Mesodermal cell (in vitro differentiated cells): Measurements from ENCODE around the gene WWTR1.

ENCODE experiments used
- H3K27ac ChIP-seq: 2 replicates; pipeline ENCODE4 v1.7.0; 2013; ENCODE audit warnings: mild to moderate bottlenecking, low read depth, low read length, moderate library complexity; ENCODE audit not compliant: severe bottlenecking
- H3K36me3 ChIP-seq: 2 replicates; pipeline ENCODE4 v1.7.1; 2013; ENCODE audit warnings: mild to moderate bottlenecking, low read length, moderate library complexity; ENCODE audit not compliant: control insufficient read depth, insufficient read depth
- H3K4me1 ChIP-seq: one replicate; pipeline ENCODE4 v1.7.1; 2013; ENCODE audit warnings: mild to moderate bottlenecking, low read length; ENCODE audit not compliant: insufficient read depth, control insufficient read depth, poor library complexity, severe bottlenecking
- H3K4me3 ChIP-seq: 2 replicates; pipeline ENCODE4 v1.7.0; 2013; ENCODE audit warnings: low read length, control low read depth, mild to moderate bottlenecking; ENCODE audit not compliant: insufficient read depth, poor library complexity, severe bottlenecking; ENCODE audit errors: extremely low read depth
- H3K9me3 ChIP-seq: 2 replicates; pipeline ENCODE4 v1.7.1; 2013; ENCODE audit warnings: mild to moderate bottlenecking, low read length, moderate library complexity; ENCODE audit not compliant: control insufficient read depth
- WGBS, 2 experiments: methylation state at CpG; one replicate each; pipeline ENCODE4 v1.1.5; 2013; ENCODE audit warnings: missing lambda C conversion rate in 2 of 2; ENCODE audit not compliant: insufficient coverage in 2 of 2; 5-methylcytosine and 5-hydroxymethylcytosine counted together

The WWTR1 gene

DNA sequence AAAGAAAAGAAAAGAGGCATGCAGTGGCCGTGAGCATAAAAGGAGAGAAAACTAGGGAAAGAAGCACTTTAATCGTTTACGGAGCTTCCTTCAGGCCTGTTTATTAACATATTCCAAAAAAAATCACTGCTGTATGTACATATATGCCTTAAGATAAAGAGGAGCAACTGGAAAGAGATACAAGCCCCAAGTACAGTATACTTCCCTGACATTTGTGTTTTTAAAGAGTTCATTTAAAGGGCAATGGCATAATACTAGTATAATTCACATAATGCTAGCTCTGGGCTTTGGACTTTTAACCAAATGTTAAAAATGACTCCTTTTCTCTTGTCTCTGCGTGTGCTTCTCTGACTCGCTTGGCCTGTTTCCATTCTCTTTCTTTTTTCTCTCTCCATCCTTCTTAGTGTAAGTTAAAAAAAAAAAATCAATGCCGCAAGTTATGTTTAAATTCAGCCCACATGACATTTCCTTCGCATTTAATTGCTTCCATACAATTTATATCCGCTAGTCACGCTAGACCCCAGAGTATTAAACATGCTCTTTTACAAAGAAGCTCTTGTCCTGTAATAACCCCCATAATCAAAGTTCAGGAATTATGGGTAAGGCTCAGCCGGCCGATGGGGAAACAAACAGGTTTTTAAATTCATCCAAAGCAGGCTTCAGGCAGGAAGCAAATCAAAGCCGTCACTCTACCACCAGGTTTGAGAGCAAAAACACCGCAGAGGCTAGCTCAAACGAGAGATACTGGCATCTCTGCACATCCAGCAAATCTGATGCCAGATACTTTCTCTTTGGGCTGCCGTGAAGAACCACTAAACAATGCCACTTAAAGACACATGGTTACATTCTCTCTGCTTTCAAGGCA, 19.4 kb downstream of the WWTR1 start:
- WGBS, 2 experiments, result 96 to 100% methylated on average over 8 to 12 of the region's 15 CpGs
- Histone ChIP-seq H3K4me3 (no peak overlapping the region), H3K4me1 (no peaks in the 10 kb centered on the region), H3K9me3 (no peaks in the 10 kb centered on the region), H3K27ac (peak overlapping the region; percentile 38), H3K36me3 (peaks cover 70% of the 10 kb centered on the region)

DNA sequence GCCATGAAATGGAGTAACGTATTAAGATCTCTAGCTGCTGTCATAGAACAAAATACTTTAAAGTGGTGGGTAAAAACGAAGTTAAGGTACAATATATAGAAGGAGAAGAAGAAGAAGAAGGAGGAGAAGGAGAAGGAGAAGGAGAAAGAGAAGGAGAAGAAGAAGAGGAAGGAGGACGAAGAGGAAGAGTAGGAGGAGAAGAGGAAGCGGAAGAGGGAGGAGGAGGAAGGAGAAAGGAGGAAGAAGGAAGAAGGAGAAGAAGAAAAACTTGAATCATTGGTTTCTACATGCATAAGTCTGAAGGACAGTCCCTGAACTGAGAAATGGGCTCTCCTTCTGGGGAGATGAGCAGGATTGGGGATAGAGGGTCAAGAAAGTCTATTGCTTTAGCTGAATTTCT, 22.4 kb downstream of the WWTR1 start:
- H3K4me1 ChIP-seq, result no peaks in the 10 kb centered on the region
- no peaks in the 10 kb centered on the region for H3K9me3 ChIP-seq
- WGBS, 2 experiments, result 92 to 97% methylated on average over 4 of the region's 4 CpGs
- H3K36me3 ChIP-seq, result peaks cover 73% of the 10 kb centered on the region
- H3K27ac ChIP-seq, result no peak overlapping the region
- no peak overlapping the region for H3K4me3 ChIP-seq

DNA sequence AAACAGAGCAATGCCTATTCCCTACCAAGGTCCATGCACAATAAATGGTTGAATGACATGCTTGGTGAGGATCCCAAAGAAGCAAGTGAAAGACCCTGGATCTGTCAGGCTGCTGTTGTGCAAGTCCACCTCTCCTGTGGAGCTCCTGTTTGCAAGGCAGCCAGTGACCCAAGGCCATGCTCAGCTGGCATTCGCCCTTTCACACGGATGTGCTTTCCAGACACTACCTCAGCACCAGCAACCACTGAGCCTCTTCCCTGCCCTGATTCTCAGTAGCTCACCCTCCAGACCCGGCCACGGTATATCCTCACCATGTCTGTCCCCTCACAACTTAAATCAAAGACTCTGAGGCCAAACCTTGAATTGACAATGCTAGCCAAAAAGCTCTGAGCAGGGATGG, 23.3 kb downstream of the WWTR1 start:
- Histone ChIP-seq H3K27ac (no peak overlapping the region), H3K4me1 (no peaks in the 10 kb centered on the region), H3K4me3 (no peak overlapping the region), H3K36me3 (peaks cover 70% of the 10 kb centered on the region), H3K9me3 (no peaks in the 10 kb centered on the region)
- 83 to 90% methylated on average over 2 of the region's 4 CpGs for WGBS, 2 experiments

DNA sequence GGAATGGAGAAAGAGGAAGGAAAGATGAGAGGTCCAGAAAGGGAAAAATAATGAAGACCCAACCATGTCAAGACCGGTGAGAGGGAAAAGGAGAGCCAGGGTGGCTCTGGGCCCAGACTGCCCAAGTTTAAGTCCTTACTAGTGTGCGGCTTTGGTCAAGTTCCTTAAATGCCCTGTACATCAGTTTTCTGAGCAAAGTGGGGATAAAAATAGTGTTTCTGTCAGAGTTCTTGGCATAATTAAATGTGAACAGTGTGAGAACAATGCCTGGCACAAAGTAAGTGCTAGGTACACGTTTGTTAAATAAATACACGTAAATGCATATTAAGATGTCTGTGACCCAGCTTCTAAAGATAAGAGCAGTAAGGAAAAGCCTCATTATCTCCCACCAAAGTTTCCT, 23.8 kb downstream of the WWTR1 start:
- H3K27ac ChIP-seq, result no peak overlapping the region
- no peak overlapping the region for H3K4me3 ChIP-seq
- no peaks in the 10 kb centered on the region for H3K9me3 ChIP-seq
- WGBS, 2 experiments, result 96 to 100% methylated on average over 2 to 3 of the region's 4 CpGs
- peaks cover 65% of the 10 kb centered on the region for H3K36me3 ChIP-seq
- H3K4me1 ChIP-seq, result no peaks in the 10 kb centered on the region

DNA sequence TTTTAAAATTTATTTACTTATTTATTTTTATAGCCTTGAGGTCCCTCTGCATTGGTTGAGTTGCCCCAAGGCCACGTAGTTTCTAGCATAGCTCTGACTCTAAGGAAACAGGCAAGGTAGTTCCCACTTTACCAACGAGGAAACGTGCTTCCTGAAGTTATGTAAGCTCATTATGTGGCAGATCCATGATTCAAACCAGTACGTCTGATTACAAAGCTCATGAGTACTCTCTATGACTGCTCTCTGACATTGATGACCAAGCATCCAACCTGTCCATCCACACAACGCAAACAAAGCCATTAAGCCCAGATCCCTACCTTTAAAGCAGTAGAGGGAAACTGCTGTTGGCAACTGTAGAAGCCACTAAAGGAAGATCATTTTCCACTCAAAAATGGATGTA, 25.6 kb downstream of the WWTR1 start:
- Histone ChIP-seq H3K9me3 (no peaks in the 10 kb centered on the region), H3K4me3 (no peak overlapping the region), H3K36me3 (peaks cover 73% of the 10 kb centered on the region), H3K4me1 (no peaks in the 10 kb centered on the region), H3K27ac (no peak overlapping the region)
- 93% methylated on average over 2 to 5 of the region's 5 CpGs for WGBS, 2 experiments

DNA sequence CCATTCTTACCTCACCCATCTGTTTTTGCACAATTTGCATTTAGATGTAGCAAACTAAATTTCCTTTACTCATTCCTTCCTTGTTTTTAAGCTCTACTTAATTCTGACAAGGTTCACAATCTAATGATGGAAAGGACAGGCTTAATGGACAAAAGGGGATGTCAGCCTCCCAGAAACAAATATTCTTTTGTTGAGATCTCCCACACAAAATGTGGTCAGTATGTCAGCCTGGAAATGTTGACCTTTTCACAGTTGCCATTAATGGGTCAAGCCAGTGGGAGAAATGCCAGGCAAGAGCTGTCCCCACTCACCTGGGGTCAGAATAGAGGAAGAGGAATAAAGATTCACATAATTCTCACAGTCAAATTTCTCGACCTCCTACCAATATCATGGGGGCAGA, 27.0 kb downstream of the WWTR1 start:
- Histone ChIP-seq H3K9me3 (no peaks in the 10 kb centered on the region), H3K4me1 (peaks cover 6% of the 10 kb centered on the region), H3K4me3 (no peak overlapping the region), H3K27ac (no peak overlapping the region), H3K36me3 (peaks cover 82% of the 10 kb centered on the region)
- no CpG with 5 or more reads among the region's 1 CpG for WGBS, 2 experiments

DNA sequence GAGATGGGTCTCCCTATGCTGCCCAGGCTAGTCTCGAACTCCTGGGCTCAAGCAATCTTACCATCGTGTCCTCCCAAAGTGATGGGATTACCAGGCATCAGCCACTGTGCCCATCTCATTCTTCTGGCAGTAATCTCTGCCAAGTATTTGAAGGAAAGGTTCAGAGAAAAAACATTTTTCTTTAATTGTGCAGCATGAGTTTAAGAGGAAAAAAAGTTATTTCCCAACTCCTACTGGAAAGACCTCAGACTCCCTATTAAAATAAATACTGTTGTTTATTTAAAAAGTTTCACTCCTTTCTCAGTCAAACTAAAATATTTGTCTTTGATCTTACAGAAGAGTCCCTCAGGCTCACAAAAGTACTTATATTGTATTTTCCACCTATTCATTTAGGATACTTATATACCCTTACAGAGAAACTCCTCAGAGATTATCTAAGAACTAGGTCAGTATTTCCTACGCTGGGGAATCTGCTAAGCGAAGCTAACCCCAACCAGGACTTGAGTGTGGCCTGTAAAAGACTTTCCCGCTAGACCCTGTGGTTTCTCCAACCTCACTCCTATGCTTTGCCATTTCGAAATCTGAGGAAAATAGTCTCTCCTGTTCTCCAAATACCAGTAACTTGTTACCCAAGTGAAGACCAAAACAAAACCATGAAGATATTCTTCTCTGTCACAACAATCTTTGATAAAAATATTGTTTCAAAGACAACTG, 28.7 kb downstream of the WWTR1 start:
- H3K9me3 ChIP-seq, result no peaks in the 10 kb centered on the region
- H3K36me3 ChIP-seq, result peaks cover 78% of the 10 kb centered on the region
- no peak overlapping the region for H3K27ac ChIP-seq
- H3K4me3 ChIP-seq, result no peak overlapping the region
- 93 to 96% methylated on average over 6 of the region's 6 CpGs for WGBS, 2 experiments
- peaks cover 6% of the 10 kb centered on the region for H3K4me1 ChIP-seq

DNA sequence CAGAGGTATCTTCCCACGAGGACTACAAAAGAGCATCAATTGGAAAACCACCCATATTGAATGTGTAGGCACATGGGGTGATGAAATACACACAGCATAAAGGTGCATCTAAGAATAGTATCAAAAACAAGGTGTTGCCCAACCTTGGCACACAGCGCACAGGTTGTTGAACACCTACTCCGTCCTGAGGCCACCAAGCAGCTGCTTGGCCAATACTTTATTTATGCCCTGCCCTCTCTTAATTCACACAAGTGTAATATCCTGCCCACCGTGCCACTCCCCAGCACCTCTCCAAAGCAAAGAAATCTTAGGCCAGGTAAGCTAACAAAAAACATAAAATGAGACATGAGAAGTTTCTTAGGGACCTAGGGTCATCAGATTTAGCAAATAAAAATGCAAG, 31.2 kb downstream of the WWTR1 start:
- no peak overlapping the region for H3K27ac ChIP-seq
- WGBS, 2 experiments, result 80 to 100% methylated on average over 2 of the region's 4 CpGs
- H3K9me3 ChIP-seq, result no peaks in the 10 kb centered on the region
- no peak overlapping the region for H3K4me3 ChIP-seq
- peaks cover 11% of the 10 kb centered on the region for H3K4me1 ChIP-seq
- peaks cover 62% of the 10 kb centered on the region for H3K36me3 ChIP-seq

DNA sequence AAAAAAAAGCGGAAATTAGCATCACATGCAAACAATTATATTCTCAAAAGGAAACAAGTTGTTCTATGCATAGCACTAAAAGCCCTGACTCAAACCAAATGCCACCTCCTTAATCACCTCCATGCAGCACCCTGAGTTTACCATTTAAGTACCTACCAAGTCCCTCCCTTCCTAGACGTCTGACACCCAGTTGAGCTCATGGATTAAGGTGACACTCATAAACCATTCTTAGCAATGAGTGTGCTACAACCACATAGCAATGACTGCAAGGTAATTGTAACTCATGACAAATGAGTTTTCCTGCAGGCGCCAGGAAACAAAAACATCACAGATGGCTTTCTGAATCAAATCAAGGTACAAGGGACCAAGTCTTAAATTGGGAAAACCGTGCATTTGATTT, 32.0 kb downstream of the WWTR1 start:
- WGBS, 2 experiments, result 96 to 98% methylated on average over 3 to 4 of the region's 4 CpGs
- Histone ChIP-seq H3K4me3 (no peak overlapping the region), H3K27ac (no peak overlapping the region), H3K36me3 (peaks cover 54% of the 10 kb centered on the region), H3K4me1 (peaks cover 19% of the 10 kb centered on the region), H3K9me3 (no peaks in the 10 kb centered on the region)

DNA sequence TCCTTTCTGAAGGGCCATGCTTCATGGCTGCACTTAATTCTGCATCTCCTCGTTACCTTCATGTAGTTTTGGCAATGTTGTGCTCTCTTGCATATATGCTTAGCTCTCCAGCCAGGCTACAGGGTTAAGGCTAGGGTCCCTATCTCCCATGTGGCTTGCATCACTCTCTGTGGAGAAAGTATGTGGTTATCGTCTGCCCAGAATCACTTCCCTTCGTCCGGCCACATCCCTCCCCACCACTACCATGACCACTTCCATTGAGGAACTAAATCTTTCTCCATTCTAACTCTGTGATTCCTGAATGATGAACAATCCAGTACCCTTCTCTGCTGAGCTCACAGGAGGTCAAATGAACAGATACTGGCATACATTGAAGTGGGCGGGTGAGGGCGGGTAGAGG, 34.0 kb downstream of the WWTR1 start:
- Histone ChIP-seq H3K4me1 (peaks cover 38% of the 10 kb centered on the region), H3K9me3 (no peaks in the 10 kb centered on the region)
- 96 to 98% methylated on average over 5 of the region's 6 CpGs for WGBS, 2 experiments

More for the DNA sequence above, 34.0 kb downstream of the WWTR1 start:
- no peak overlapping the region for H3K4me3 ChIP-seq
- H3K27ac ChIP-seq, result no peak overlapping the region
- H3K36me3 ChIP-seq, result peaks cover 44% of the 10 kb centered on the region
